ENCODE measurements around the gene NLK. TPM values are rescaled to one million over a fixed set of nuclear protein-coding genes. Genes with fewer than 3 reads are reported as not detected.

Gene NLK
- total and polyA plus RNA-seq, 2 donors (not counting 3 experiments of a cell fraction or from before 2014, with no cell fraction given) = 23.8 to 34.2 TPM

- BruUV-seq (replicated peaks) = no TSS peak
- Histone ChIP-seq H3K27ac (ENCODE audit: insufficient read depth, low read depth, low read length) (no peak overlapping the region), H3K36me3 (ENCODE audit: control insufficient read depth in 2 of 2, extremely low read depth in 1 of 2, insufficient read depth in 2 of 2, low read length in 2 of 2) (peaks cover 2 to 4% of the 10 kb centered on the region in 2 experiments), H3K9me1 (replicated peaks; ENCODE audit: control insufficient read depth, extremely low read depth, insufficient read depth, low read length) (no peaks in the 10 kb centered on the region), H3K4me2 (ENCODE audit: insufficient read depth, low read length) (no peak overlapping the region), H3K27me3 (ENCODE audit: control insufficient read depth in 2 of 2, insufficient read depth in 2 of 2, low read length in 2 of 2) (no peaks in the 10 kb centered on the region), H3K4me3 (replicated peaks in 1 of 3; ENCODE audit: insufficient read depth in 1 of 3, low read depth in 1 of 3, low read length in 3 of 3) (no peak overlapping the region), H2AFZ (ENCODE audit: low read depth, low read length) (no peak overlapping the region), H4K20me1 (replicated peaks; ENCODE audit: control insufficient read depth, extremely low read depth, insufficient read depth, low read length) (no peaks in the 10 kb centered on the region), H3K9me3 (replicated peaks; ENCODE audit: control insufficient read depth, insufficient read depth, low read length) (no peaks in the 10 kb centered on the region), H3K79me2 (ENCODE audit: control insufficient read depth, insufficient read depth, low read length) (no peaks in the 10 kb centered on the region), H3K4me1 (ENCODE audit: control insufficient read depth, extremely low read depth, insufficient read depth, low read length) (peaks cover 18% of the 10 kb centered on the region), H3K9ac (replicated peaks; ENCODE audit: extremely low read depth, insufficient read depth, low read length) (no peak overlapping the region)
- intact Hi-C loops (cut with micrococcal nuclease) (no loop called here), dilution Hi-C loops (cut with MboI; ENCODE audit: extremely low pct_ligation_motif_present, low sequenced_read_pairs) (no loop called here)
- ChIA-PET POLR2A (no interaction called here), CTCF (no interaction called here)
- no peak for FAIRE-seq
- no peak for DNase-seq (ENCODE audit: low read depth, low spot score)
- no peak for TF ChIP-seq EZH2 (IDR thresholded peaks at IDR 0.05; ENCODE audit: borderline replicate concordance, low read depth, low read length, severe bottlenecking)
- no peak for TF ChIP-seq POLR2AphosphoS5 (IDR thresholded peaks at IDR 0.05; ENCODE audit: insufficient read depth, low read depth, low read length)
- TF ChIP-seq MAX (IDR thresholded peaks at IDR 0.05; ENCODE audit: insufficient read depth, insufficient read length) = no peak
- TF ChIP-seq MYC (IDR thresholded peaks at IDR 0.05; ENCODE audit: low read depth, low read length) = no peak
- TF ChIP-seq GATA2 (IDR thresholded peaks at IDR 0.05; ENCODE audit: insufficient read depth, insufficient read length, low read depth, low read length) = no peak
Measured at GRCh38 chr17:28166478-28166877, 124.0 kb downstream of the NLK start.

GRCh38 chr17:28169621-28170349 lies 127.3 kb downstream of the NLK start:
- intact Hi-C loops (cut with micrococcal nuclease) (loop anchor here (5.0 kb wide), 1 partner anchor 277 kb away; the partner anchor contains the start of gene LYRM9), dilution Hi-C loops (cut with MboI; ENCODE audit: extremely low pct_ligation_motif_present, low sequenced_read_pairs) (no loop called here)
- ChIA-PET CTCF (interaction anchor here (0.9 to 1.5 kb wide), 2 partner anchors 8 to 78 kb away, joined by 3 to 5 read pairs; no protein-coding TSS in a partner anchor), POLR2A (no interaction called here)
- BruUV-seq (replicated peaks) = no TSS peak
- Histone ChIP-seq H3K79me2 (ENCODE audit: control insufficient read depth, insufficient read depth, low read length) (no peaks in the 10 kb centered on the region), H3K36me3 (ENCODE audit: control insufficient read depth in 2 of 2, extremely low read depth in 1 of 2, insufficient read depth in 2 of 2, low read length in 2 of 2) (peaks cover 2 to 4% of the 10 kb centered on the region in 2 experiments), H3K4me2 (ENCODE audit: insufficient read depth, low read length) (no peak overlapping the region), H4K20me1 (replicated peaks; ENCODE audit: control insufficient read depth, extremely low read depth, insufficient read depth, low read length) (no peaks in the 10 kb centered on the region), H2AFZ (ENCODE audit: low read depth, low read length) (no peak overlapping the region), H3K9ac (replicated peaks; ENCODE audit: extremely low read depth, insufficient read depth, low read length) (no peak overlapping the region), H3K4me3 (replicated peaks in 1 of 3; ENCODE audit: insufficient read depth in 1 of 3, low read depth in 1 of 3, low read length in 3 of 3) (no peak overlapping the region), H3K4me1 (ENCODE audit: control insufficient read depth, extremely low read depth, insufficient read depth, low read length) (peaks cover 45% of the 10 kb centered on the region), H3K9me1 (replicated peaks; ENCODE audit: control insufficient read depth, extremely low read depth, insufficient read depth, low read length) (no peaks in the 10 kb centered on the region), H3K9me3 (replicated peaks; ENCODE audit: control insufficient read depth, insufficient read depth, low read length) (no peaks in the 10 kb centered on the region), H3K27ac (ENCODE audit: insufficient read depth, low read depth, low read length) (no peak overlapping the region), H3K27me3 (ENCODE audit: control insufficient read depth in 2 of 2, insufficient read depth in 2 of 2, low read length in 2 of 2) (no peaks in the 10 kb centered on the region)
- TF ChIP-seq POLR2A (IDR thresholded peaks at IDR 0.05; ENCODE audit: low read depth, low read length) = no peak
- TF ChIP-seq GATA2 (IDR thresholded peaks at IDR 0.05; ENCODE audit: insufficient read depth, insufficient read length, low read depth, low read length) = no peak
- no peak for TF ChIP-seq POLR2AphosphoS5 (IDR thresholded peaks at IDR 0.05; ENCODE audit: insufficient read depth, low read depth, low read length)
- no peak for TF ChIP-seq MYC (IDR thresholded peaks at IDR 0.05; ENCODE audit: low read depth, low read length)
- no peak for TF ChIP-seq MAX (IDR thresholded peaks at IDR 0.05; ENCODE audit: insufficient read depth, insufficient read length)
- no peak for TF ChIP-seq EZH2 (IDR thresholded peaks at IDR 0.05; ENCODE audit: borderline replicate concordance, low read depth, low read length, severe bottlenecking)
- no peak for TF ChIP-seq CTCF (IDR thresholded peaks at IDR 0.05; ENCODE audit: extremely low read depth in 1 of 2, insufficient read depth in 1 of 2, low read depth in 1 of 2, low read length in 2 of 2)
- TF ChIP-seq FOS (IDR thresholded peaks at IDR 0.05; ENCODE audit: borderline replicate concordance, insufficient read depth, low read length) = no peak
- no peak for TF ChIP-seq JUN (IDR thresholded peaks at IDR 0.05; ENCODE audit: borderline replicate concordance, insufficient read depth, insufficient read length, low read depth)
- DNase-seq (ENCODE audit: low read depth, low spot score) (no peak), FAIRE-seq (no peak)

Measured in endothelial cell of umbilical vein (primary cell).